LHCN-M2 (cell line): Measurements from ENCODE around the gene URM1. TPM values are rescaled to one million over a fixed set of nuclear protein-coding genes. Genes with fewer than 3 reads are reported as not detected.
"Not testable (repeated sequence)": the region's sequence is repeated elsewhere in the genome, so short reads cannot be mapped to it uniquely, and the experiment has no call there.

Source experiments
- DNase-seq: peaks from one replicate; pipeline ENCODE4 v3.0.0-alpha.2; 2012; ENCODE audit warnings: low read depth
- polyA plus RNA-seq: library from polyadenylated mRNA; unstranded; fragments of >200 nt; gene quantifications from one replicate; pipeline ENCODE4 v1.2.1, GENCODE V29; 2012; ENCODE audit warnings: missing spikeins
- total RNA-seq: library from RNA; depleted of rRNA; stranded (reverse); fragments of >200 nt; gene quantifications from 2 replicates; pipeline ENCODE4 v1.2.3, GENCODE V29; 2014; rRNA removed

The URM1 gene
- 46.4 and 49.4 TPM in 2 replicates for total RNA-seq
- polyA plus RNA-seq, result 70.2 TPM

DNA sequence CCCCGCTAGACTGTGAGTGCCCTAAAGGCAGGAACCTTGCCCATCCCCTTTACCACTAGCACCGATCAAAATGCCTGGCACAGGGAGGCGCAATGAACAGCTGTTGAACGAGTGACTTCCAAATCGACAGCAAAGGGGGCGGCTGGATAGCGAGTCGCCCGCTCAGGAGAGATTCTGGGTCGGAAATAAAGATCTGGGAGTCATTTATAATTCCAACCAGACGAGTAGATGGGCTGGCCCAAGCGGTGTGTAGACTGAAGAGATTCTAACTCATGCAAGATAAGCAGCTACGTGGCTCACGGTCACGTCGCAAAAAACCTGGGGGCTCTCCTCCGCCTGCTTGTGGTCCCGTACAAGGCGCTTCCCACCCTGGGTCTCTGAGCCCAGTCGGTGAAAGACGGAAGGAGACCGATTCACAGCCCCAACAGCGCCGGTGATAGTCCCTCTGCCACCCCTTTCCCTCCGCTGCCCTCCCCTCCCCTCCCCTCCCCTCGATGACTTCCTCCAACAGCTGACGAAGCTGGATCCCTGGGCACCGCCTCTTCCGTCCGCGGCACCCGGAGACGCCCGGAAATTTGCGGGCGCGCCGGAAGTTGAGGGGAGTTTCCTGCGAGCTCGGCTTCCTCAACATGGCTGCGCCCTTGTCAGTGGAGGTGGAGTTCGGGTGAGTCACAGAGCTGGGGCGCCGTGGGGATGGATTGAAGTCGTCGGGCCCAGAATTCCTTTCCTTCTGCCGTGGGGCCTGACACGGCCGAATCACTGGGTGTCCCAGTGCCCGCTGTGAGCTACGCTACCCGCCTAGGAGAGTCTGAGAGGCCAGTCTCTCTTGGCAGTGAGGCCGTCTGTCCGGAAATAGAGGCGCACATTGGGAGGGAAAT lies at the start of gene URM1:
TSS of gene URM1 (plus strand) at position 623 of the 878 bp plus-strand sequence. CDS start at position 630, 7 bp downstream.
- DNase-seq, result peak; percentile 96

DNA sequence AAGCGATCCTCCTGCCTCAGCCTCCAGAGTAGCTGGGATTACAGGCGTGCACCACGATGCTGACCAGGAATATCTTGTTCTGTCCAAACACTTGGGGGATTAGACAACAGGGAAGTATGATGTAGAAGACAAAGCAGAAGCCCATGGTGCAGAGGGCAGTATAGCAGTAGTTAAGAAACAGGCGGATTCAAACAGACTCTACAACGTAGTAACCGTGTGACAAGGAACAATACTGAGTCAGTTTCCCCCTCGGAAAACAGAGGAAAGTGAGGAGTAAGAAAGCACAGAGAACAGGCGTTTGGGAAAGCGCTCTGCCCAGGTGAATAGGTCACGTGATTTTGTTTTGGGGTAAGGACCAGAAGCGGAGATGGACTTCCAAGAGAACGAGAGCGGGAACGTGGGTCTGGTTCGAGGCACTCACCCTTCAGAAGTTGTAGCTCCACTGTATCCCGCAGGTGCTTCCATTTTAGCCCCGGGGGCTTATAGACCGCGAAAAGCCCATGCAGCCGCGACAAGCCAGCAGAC lies 49.2 kb upstream of the URM1 start:
- DNase-seq, result no peak

DNA sequence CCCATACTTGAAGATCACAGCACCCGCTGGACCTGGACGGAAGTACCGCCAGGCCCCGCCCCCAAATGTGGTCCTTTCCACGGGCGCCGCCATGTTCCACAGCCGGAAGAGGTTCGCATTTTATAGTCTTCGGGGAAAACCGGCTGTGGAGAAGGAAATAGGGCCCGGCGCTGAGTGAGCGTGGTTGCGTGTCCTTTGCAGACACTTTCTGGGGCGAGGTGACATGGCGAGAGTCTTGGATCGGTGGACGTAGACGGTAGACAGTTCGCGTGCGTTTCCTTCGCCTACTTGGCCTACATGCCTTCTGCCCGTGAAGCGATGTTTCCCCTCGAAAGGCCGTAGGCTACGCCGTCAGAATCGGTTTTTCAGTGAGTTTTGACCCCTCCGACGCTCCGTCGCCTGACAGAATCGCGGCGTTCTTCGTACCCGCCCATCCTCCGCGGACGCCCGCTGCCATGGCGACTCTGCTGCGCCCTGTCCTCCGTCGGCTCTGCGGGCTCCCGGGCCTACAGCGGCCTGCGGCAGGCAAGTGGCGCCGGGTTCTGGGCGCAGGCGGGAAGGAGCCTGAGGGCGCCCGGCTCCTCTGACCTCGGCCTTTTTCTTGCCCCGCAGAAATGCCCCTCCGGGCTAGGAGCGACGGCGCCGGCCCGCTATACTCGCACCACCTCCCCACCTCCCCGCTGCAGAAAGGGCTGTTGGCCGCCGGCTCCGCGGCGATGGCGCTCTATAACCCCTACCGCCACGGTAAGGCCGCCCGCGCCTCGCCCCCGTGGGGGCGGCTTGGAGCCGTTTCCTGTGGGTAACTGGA lies 48.6 kb upstream of the URM1 start, which contains the start of the genes COQ4 and TRUB2:
TSS of gene COQ4 (plus strand) at position 436 of the 808 bp plus-strand sequence. CDS start at position 456, 20 bp downstream.
TSS of gene TRUB2 (minus strand) at position 44 of the 808 bp plus-strand sequence. CDS start at position 5, 39 bp downstream.
- peak; percentile 93 for DNase-seq

DNA sequence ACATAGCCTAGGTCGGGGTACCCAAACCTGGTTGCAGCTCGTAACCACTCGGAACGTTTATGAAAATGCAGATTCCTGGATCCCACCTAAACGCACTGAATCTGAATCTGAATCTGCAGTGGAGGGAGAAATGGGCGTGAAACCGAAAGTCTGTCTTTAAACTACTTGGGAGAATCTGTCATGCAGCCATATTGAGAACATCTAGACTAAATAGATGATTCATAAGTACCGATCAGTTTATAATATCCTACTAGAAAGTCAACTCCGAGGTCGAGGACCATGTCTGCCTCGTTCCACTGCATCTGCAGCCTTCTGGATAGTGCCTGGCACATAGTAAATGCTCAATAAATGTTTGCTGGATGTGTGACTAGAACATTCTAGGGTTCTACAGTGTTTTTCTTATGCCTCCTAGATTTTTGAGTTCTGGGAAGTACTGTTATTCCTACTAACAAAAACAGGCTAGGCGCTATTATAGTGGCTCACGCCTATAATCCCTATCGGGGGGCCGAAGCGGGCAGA lies 47.9 kb upstream of the URM1 start:
- peak; percentile 26 for DNase-seq

DNA sequence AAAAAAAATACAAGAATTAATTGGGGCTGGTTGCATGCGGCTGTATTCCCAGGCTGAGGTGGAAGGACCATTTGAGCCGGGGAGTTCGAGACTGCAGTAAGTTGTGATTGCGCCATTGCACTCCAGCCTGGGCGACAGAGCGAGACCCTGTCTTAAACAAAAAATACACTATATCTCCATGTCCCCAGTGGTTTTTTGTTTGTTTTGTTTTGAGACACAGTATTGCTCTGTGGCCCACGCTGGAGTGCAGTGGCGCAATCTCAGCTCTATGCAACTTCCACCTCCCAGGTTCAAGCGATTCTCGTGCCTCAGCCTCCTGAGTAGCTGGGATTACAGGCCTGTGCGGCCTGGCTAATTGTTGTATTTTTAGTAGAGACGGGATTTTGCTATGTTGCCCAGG lies 47.4 kb upstream of the URM1 start:
- no peak for DNase-seq

GRCh38 chr9:128324401-128324800 lies 46.8 kb upstream of the URM1 start:
- no peak for DNase-seq

DNA sequence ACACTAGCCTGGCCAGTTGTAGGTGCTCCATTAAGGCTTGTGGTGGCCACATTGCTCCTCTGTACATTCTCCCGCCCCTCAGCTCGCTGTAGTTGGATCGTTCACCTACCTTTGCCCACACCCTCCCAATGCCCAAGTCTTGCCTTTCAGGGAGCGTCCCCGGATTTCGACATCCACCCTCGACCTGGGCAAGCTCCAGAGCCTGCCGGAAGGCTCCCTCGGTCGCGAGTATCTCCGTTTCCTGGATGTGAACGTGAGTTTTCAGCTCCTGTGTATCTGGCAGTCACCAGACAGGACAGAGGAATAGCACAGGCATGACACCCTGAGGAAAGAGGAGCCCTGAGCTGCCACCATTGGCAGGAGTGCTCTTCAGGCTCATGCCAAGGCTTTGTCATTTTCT lies 45.5 kb upstream of the URM1 start:
- no peak for DNase-seq

DNA sequence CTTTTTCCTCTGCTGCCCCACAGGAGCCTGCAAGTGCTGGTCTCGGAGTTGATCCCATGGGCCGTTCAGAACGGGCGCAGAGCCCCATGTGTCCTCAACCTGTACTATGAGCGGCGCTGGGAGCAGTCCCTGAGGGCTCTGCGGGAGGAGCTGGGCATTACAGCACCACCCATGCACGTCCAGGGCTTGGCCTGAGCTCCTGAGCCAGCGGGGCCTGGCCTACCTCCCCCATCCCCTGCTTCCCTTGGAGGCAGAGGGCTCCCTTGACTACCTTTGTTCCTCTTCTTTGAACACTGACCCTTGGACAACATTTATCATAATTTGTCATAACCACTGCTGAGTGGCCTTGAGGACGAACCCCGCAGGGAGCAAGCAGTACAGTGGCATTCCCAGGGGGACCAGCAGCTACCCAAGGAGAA lies 37.7 kb upstream of the URM1 start:
- no peak for DNase-seq

DNA sequence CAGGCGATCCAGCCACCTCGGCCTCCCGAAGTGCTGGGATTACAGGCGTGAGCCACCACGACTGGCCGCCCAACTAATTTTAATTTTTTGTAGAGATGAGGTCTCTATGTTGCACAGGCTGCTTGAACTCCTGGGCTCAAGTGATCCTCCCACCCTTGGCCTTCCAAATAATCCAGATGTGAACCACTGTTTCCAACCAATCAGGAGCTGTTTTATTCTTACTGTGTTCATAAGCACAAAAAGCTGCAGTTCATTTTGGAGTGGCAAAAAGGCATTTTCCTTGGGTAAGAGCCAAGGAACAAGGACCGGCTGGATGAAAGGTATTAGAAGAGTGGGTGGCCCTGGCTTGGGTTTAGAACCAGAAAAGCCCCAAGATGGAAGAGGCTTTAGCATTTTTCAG lies 36.0 kb upstream of the URM1 start:
- DNase-seq, result no peak

GRCh38 chr9:128335914-128336313 lies 35.3 kb upstream of the URM1 start:
- no peak for DNase-seq

- DNase-seq, result no peak
Measured at GRCh38 chr9:128337936-128338335, 33.2 kb upstream of the URM1 start.

GRCh38 chr9:128338852-128339614 lies 32.1 kb upstream of the URM1 start:
- DNase-seq, result not testable (repeated sequence)

DNA sequence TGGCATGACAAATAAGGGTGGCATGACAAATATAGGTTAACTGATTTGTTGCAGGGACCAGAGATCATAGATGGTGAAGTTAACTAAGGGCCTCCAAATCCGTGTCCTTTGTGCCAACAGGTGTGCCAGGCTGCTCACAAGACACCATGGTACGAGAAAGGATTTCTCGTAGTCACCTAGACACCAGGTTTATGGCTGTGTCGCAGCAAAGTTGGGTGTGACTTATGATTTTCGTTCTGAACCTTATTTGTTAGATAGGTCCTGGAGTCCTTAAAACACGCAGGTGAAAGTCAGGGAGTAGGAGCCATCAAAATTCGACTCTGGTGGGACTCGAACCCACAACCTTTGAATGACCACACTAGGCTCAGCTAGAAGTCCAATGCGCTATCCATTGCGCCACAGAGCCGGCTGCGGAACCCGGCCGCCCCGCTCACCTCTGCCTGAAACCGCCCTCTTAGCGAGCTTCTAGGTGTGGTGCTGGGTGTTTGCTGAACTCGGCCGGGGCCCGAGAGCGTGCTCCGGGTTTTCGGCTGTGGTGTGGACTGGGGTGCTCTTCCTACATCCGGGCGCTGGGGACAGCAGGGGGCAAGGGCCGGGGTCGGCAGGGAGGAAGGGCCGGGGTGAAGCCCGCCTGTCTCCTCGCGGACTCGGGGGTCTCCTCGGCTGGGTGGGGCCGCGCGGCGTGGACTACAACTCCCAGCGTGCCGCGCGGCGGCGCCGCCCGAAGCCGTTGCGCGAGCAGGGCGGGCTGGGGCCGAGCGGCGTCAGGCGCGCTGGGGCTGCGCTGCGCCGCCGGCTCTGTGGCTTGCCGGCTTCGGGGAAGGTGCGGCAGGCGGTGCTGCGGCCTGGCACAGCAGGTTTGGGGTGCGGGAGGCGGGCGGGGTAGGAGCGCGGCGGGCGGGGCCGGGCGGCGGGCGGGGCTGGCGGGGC lies 31.1 kb upstream of the URM1 start, which contains the start of gene SLC27A4:
TSS of gene SLC27A4 (plus strand) at position 767 of the 930 bp plus-strand sequence. CDS start 2,606 bp downstream, outside the sequence.
- DNase-seq, result peak; percentile 63

- no peak for DNase-seq
Measured at GRCh38 chr9:128340691-128341434, 30.3 kb upstream of the URM1 start.

DNA sequence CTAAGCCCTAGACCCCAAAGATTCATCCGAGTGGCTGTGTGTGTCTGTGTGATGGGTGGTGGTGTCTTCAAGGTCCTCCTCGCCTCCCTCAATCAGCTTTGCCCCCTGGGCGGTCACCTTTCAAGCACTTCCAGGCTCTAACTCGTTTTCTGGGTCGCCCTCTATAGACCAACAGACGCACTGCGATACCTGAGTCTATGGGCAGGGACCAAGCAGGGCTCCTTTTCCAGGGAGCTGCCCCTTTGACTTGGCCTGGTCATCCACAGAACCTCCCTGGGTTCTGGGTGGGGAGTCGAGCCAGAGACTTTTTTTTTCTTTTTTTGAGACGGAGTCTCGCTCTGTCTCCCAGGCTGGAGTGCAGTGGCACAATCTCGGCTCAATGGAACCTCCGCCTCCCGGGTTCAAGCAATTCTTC lies 29.7 kb upstream of the URM1 start:
- DNase-seq, result peak; percentile 69

GRCh38 chr9:128342971-128343680 lies 28.0 kb upstream of the URM1 start:
- DNase-seq, result no peak

GRCh38 chr9:128343855-128344254 lies 27.3 kb upstream of the URM1 start:
- DNase-seq, result no peak

- DNase-seq, result no peak
Measured at GRCh38 chr9:128344931-128345605, 26.1 kb upstream of the URM1 start.
